HG03045 (cell line): Measurements from ENCODE around the gene PHF11.
"Not testable (repeated sequence)": the region's sequence is repeated elsewhere in the genome, so short reads cannot be mapped to it uniquely, and the experiment has no call there.

Source experiments
- ATAC-seq: cut with Tn5 transposase; IDR thresholded peaks from one replicate; pipeline ENCODE4 v1.9.1; 2021; ENCODE audit warnings: mild to moderate bottlenecking, moderate library complexity; ENCODE audit not compliant: unreplicated experiment

The PHF11 gene

DNA sequence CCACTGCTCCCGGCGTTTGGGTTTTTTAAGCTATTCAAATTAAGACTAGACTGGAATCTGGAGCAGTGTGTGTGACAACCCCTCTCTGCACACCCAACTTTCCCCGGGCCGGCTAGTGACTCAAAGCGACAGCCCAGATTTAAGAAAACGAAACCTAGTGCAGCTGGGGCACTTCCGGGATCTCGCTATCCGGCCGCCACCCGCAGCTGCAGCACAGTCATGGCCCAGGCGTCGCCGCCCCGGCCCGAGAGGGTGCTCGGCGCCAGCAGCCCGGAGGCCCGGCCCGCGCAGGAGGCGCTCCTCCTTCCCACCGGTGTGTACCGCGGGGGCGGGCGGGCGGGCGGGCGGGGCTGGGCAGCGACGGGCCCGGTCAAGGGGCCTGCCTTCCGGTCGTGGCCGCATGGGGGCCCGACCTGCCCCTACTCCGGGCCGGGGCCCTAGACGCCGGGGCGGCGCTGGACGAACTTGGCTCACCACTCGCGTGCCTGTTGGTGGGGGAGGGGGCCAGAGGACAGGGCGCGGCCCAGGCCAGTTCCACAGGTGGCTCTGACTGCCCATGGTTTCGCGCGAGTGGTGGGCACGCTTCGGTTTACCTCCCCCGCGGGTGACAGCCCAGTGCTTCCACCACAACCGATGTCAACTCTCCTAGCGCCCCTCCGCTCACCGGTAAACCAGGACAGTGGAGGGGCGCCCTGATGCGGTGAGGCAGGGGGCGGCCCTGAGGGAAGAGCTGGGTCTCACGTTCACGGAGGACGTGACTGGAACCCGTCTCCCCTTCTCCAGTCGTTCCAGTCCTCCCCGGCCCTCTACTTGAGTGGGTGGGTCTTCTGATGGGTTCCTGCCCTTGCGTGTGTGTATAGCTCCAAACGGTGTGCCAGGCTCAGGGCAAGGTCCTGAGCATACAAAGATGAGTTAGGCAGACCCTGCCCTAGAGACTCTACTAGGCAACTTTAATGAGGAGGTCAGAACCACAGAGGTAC is at the start of gene PHF11:
PHF11 (plus strand) TSS at position 171 of the 980 bp plus-strand sequence; CDS start at position 220, 49 bp downstream.
- peak; percentile 85 for ATAC-seq

DNA sequence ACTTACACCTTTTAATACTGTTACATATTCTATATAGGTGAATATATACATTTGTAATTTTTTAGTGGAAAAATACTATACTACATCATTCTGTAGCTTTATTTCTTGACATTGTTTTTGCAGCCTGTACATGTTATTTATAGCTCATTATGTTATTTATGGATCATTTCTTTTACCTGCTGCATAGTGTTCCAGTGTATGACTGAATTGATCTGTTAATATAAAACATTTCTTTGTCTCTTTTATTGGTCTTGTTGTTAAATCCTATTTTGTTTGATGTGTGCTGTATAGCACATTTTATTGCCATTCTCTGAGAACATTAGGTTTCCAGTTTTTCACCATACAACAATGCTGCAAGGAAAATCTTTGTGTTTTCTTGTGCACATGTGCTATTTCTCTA is 49.3 kb upstream of the PHF11 start:
- ATAC-seq: no peak

DNA sequence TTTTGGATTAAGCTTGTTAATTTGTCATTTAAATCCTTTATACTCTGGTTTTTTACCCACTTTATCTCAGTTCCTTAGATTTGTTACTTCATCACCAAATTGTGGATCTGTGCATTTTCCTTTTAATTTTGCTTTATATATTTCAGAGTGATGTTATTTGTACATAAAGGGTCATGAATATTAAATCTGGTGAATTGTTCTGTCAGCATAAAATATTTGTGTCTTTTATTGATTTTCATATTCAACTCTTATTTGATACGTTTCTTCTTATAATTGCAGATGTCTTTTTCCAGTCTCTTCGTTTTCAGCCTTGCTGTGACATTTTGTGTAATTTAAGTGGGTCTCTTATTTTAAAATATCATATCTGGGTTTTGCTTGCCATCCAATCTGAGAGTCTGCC is 47.0 kb upstream of the PHF11 start:
- ATAC-seq: no peak

DNA sequence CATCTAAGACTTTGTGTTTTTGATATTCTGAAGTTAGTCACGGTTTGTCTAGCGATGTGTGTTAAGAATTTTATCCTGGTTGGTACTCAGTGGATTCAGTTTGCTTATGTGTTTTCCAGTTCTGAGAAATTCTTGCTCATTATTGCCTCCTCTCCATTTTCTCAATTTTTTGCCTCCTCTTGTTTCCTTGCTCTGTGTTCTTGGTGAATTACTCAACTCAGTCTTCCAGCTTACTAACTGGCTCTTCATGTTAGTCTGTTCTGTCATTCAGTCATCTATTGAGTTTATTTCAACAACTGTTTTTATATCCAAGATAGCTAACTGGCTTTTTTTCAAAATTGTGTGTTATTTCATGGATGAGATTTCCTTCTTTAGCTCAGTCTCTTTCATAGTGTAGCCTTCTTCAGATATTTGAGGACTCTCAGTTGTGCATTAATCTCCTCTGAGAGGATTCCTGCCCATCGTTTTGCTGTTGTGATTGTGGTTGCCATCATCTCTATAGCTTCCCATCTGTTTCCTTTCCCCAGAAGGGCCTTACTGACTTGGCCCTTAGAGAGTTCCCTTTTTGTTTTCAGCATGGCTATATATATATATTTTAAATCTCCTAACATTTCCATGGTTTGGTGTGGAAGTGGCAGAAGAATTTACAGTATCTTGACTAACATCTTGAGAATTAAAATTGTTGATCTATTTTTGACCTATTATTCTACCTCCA is 45.5 kb upstream of the PHF11 start:
- ATAC-seq: no peak

DNA sequence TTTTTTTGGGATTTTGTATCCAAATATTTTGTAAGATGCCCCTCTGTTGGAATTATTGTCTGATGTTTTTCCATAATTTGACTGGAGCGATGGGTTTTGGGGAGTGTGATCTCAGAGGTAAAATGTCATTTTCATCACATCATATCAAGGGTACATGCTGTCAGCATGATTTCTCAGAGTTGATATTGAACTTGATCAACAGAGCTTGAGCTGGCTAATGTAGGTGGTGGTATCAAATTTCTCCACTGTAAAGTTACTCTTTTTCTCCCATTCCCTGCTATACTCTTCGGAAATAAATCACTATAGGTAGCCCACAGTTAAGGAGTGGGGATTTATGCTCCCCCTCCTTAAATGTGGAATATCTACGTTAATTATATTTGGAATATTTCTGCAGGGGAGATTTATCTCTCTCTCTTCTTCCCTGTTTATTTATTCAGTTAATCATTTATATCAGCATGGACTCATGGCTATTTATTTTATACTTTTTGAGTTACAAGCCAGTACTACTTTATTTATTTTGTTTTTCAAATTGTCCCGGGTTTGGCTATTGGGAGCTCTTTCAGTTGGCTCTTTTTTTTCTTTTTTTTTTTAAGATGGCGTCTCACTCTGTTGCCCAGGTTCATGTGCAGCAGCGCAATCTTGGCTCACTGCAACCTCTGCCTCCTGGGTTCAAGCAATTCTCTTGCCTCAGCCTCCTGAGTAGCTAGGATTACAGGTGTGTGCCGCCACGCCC is 42.9 kb upstream of the PHF11 start:
- ATAC-seq: no peak

DNA sequence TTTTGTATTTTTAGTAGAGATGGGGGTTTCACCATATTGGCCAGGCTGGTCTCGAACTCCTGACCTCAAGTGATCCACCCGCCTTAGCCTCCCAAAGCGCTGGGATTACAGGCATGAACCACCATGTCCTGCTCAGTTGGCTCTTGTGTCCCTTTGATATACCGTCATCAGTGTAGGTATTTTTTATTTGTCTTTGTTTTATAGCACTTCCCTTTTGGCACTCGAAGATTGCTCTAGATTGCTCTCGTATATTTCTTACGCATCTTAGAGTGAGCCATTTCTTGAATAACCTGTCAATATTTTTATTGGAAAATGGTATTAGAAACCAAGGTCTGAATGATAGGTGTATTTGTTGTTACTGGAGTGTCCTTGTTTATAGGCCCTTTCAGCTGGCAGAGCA is 42.3 kb upstream of the PHF11 start:
- no peak for ATAC-seq

DNA sequence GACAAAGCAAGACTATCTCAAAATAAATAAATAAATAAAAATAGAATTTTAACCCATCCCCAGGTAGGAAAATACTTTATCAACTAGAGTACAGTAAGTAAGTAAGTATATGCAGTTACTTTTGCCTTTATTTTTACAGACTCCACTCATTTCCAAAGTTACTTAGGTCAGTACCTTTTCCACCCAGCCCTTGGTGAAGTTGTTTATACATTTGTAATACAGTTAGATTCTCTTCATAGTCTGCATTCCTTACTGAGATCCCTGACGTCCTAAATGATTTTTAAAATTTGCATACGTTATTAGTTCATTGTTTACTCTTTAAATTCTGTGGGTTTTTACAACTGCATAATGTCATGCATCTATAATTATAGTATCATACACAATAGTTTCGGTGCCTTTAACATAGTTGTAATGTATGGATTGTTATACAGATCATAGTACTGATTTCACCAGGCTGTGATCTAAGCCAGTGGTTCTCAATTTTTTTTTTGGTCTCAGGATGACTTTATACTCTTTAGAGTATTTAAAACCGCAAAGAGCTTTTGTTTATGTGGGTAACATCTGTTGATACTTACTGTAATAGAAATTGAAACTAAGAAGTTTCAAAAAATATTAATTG is 41.3 kb upstream of the PHF11 start:
- peak; percentile 81 for ATAC-seq

DNA sequence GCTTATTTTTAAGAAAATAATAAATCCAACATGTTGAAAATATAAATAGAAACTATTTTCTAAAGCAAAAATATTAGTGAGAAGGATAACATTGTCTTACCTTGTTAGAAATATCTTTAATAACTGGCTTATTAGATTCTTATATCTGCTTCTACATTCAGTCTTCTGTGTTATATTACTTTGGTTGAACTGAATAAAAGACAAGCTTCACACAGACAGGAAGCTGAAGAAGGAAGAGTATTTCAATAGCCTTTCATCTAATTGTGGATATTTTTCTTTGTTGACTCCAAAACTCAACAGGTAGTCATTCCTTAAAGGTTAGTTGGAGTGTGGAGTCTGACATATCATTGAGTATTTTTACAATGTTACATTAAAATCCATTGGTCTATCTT is 40.8 kb upstream of the PHF11 start:
- peak; percentile 30 for ATAC-seq

DNA sequence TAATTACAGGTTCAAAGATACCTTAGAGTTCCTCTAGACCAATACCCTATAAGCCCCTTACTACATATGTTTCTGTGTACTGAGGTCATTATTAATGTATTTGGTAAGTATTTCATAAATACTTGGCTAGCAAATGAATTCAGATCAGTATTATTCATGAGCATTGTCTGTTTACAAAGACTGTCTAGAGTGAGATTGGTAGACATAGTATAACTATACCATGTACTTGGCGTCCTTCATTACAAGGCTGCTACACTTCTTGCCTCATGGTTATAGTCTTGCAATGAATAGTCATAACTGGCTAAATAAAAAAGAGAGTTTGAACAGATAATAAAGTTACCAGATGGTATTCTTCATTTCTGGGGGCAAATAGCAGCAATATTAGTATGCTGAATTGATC is 39.6 kb upstream of the PHF11 start:
- ATAC-seq: no peak

DNA sequence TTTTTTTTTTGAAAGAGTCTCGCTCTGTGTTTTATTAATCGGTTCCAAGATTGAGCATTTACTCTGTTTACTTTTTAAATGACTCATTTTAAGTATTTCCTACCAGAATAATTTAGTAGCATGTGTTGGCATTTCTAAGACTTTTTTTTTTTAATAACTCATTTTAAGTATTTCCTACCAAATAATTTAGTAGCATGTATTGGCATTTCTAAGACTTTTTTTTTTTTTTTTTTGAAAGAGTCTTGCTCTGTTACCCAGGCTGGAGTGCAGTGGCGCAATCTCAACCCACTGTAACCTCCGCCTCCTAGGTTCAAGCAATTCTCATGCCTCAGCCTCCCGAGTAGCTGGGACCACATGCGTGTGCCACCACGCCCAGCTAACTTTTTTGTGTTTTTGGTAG is 38.5 kb upstream of the PHF11 start:
- ATAC-seq: no peak

DNA sequence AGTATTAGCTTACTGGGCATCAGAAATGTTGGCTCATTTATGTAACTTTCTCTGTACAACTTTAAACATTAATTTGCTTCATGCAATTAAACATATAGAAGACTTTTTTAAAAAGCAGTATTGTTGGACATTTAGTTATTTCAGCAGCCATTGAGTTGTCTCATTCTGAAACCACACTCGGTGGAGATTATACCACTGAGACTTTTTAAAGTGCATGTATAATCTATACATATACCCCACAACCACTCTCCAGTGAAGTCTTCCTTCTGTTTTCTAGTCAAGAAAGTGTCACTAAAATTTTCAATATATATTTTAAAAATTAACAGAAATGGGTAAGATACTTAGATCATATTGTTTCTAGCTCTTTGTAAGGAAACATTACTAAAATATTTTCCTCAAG is 36.2 kb upstream of the PHF11 start:
- no peak for ATAC-seq

DNA sequence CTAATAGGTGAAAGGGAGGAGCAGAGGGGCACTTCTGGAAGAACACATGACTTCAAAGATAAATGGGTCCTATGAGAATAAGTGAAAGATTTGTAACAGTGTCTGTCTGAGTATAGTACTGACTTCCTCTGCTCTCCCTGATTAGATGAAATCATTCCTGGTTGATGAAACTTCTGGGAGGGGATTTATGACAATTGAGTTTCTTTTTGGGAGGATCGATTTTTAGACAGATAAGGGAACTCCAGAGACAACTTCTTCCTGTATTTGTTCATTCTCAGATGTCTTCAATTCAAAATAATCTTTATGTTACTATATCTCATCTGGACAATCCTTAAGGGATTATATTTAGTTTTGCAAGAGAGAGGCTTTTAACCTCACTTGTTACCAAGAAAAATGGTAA is 31.7 kb upstream of the PHF11 start:
- ATAC-seq: no peak

DNA sequence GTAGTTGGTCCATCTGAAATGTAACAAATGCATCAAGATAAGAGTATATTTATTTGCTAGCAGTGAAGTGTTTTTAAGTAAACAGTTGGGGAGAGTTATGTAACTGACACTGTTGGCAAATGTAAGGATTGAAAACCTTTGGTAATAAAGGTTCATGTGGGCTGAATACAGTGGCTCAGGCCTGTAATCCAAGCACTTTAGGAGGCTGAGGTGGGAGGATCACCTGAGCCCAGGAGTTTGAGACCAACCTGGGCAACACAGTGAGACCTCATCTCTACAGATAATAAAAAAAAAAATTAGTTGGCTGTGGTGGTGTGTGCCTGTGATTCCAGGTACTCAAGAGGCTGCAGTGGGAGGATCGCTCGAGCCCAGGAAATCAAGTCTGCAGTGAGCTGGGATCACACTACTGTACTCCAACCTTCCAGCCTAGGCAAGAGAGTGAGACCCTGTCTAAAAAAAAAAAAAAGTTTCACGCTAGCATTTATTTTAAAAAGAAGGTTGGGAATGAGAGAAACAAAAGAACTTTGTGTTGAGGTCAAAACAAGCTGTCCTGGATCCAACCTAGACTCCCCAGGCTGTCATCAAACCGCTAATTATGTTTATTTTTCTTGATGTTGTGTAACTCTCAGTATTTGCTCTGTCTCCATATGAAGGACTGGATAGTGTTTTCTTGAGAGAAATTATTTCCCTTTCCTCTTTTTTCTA is 31.0 kb upstream of the PHF11 start:
- ATAC-seq: no peak

DNA sequence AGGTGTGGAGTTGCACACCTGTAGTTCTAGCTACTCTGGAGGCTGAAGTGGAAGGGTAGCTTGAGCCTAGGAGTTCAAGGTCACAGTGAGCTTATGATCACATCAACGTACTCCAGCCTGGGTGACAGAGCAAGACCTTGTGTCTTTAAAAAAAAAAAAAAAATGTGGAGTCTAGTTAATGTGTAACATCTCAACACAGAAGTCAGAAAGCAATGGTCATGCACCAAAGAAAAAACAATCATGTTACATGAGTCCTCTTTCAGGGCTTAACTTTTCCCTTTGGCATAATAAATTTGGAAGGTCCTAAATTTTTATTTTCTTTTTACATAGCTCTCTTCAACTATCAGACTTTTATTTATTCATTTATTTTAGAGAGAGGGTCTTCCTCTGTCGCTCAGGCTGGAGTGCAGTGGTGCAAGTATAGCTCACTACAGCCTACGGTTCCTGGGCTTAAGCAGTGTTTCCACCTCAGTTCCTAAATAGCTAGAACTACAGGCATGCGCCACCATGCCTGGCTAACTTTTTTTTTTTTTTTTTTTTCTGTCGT is 29.4 kb upstream of the PHF11 start:
- ATAC-seq: no peak

DNA sequence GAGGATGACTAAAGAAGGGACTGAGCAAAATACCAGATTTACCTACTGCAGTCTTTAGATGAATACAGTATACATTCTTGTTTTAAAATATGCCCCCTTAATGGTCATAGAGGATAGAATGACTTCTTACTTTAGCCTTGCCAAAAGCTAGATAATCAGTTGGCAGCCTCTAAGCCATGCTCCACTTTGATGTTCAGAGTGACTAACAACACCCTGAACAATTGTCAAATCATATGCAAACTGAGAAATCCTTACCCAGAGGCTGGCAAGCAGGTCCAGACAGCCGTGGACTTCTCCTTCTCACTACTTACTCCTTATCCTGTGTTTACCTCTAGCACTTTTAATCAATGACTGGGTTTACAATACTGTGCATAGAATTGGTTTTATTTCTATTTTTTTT is 23.6 kb upstream of the PHF11 start:
- ATAC-seq: no peak

DNA sequence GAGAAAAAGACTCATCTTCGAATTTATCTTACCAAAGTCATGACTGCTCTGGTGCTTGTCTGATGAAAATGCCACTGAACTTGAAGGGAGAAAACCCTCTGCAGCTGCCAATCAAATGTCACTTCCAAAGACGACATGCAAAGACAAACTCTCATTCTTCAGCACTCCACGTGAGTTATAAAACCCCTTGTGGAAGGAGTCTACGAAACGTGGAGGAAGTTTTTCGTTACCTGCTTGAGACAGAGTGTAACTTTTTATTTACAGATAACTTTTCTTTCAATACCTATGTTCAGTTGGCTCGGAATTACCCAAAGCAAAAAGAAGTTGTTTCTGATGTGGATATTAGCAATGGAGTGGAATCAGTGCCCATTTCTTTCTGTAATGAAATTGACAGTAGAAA is 19.2 kb upstream of the PHF11 start:
- no peak for ATAC-seq

DNA sequence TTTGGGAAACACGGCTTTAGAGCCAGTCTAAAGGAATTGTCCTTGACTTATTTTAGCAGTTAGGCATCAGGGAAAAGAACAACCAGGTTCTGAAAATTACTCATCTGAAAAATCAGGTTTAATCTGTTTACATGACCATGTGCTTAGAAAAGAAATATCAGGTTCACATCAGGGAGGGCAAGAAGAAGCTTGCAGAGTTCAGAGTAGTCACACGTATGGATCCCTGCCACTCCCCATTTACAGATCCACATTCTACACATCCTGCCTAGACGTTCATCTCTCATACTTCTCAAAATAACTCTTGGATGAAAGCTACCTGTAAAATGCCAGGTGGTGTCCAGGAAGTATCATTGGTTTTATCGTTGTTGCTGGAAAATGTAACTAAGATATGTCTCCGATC is 14.0 kb upstream of the PHF11 start:
- no peak for ATAC-seq

DNA sequence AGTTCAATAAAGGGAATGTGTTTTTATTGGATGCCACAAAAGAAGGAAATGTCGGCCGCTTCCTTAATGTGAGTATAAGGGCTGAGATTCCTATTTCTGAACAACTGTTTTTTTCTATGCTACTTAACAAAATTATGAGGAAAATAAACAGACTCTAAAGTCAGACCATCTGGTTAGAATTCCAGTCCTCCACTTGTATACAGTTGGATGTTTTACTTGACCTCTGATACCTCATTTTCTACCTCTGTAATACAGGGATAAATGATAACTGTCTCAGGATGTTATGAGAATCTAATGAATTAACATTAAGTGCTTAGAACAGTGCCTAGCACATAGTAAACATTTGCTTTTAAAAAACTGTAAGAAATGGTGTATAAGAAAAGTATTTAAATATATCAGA is 7.2 kb upstream of the PHF11 start:
- no peak for ATAC-seq

DNA sequence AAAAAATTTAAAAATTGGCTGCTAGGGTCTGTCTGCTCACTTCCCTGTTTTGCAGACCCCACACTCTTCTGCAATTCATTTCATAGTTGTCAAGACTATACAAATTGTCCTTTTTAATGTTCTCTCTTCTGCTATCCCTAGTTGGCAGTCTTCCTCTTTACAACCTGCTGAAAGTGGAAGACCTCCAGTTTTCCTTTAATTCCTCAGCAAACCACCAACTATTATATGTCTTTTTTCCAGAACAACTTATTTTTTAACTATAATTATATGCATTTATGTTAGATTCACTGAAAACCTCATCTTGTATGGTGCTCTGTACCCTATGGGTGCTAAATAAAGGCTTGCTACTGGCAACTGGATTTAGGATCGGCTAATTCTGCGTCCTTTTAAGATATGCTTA is 1.1 kb upstream of the PHF11 start:
- no peak for ATAC-seq

DNA sequence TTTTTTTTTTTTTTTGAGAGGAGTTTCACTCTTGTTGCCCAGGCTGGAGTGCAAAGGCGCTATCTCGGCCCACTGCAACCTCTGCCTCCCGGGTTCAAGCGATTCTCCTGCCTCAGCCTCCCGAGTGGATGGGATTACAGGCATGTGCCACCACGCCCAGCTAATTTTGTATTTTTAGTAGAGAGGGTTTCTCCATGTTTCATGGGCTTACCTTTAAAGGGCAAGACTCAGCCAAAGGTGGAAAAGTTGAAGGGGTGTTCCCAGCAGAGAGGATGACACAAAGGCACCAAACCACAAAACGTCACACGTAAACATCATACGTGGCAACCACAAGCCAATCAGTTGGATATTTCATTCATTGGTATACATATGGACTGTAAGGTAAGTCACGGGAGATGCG is 1.1 kb downstream of the PHF11 start:
- not testable (repeated sequence) for ATAC-seq
